ENCODE measurements around the gene NNAT.

GRCh38 chr20:37547912-37548311, 26.9 kb downstream of the NNAT start:
- TF ChIP-seq POLR2AphosphoS5 (IDR thresholded peaks at IDR 0.05) (no peak), CTCF (IDR thresholded peaks at IDR 0.05) (no peak)

All from sigmoid colon (tissue), 4 donors.